ENCODE results near the gene SLC4A1. TPM values are rescaled to one million over a fixed set of nuclear protein-coding genes. Genes with fewer than 3 reads are reported as not detected.

Gene SLC4A1
- total RNA-seq, 1 donor from 2014 or later: not detected

GRCh38 chr17:44283344-44284023, 15.5 kb upstream of the SLC4A1 start:
- no peak for DNase-seq

- no peak for DNase-seq
Observed at GRCh38 chr17:44282264-44282663, 14.3 kb upstream of the SLC4A1 start.

- DNase-seq: no peak
Observed at GRCh38 chr17:44281570-44281969, 13.6 kb upstream of the SLC4A1 start.

GRCh38 chr17:44280392-44280937, 12.5 kb upstream of the SLC4A1 start:
- DNase-seq: no peak

- peak; percentile 87 for DNase-seq
Observed at GRCh38 chr17:44279666-44280391, 11.9 kb upstream of the SLC4A1 start.

GRCh38 chr17:44279346-44279665, 11.4 kb upstream of the SLC4A1 start:
- no peak for DNase-seq

- no peak for DNase-seq
Observed at GRCh38 chr17:44277976-44278375, 10.0 kb upstream of the SLC4A1 start.

- DNase-seq: no peak
Observed at GRCh38 chr17:44273607-44274006, 5.7 kb upstream of the SLC4A1 start.

GRCh38 chr17:44272954-44273353, 5.0 kb upstream of the SLC4A1 start:
- no peak for DNase-seq

GRCh38 chr17:44272321-44272951, 4.5 kb upstream of the SLC4A1 start:
- DNase-seq: no peak

GRCh38 chr17:44269535-44270240, 1.8 kb upstream of the SLC4A1 start:
- DNase-seq: no peak

GRCh38 chr17:44268709-44269534, 987 bp upstream of the SLC4A1 start:
- no peak for DNase-seq

GRCh38 chr17:44267165-44267455, 825 bp downstream of the SLC4A1 start:
- DNase-seq: no peak

GRCh38 chr17:44266402-44267164, 1.4 kb downstream of the SLC4A1 start:
- DNase-seq: peak; percentile 8

GRCh38 chr17:44263345-44263902, 4.5 kb downstream of the SLC4A1 start:
- DNase-seq: no peak

- no peak for DNase-seq
Observed at GRCh38 chr17:44262654-44263225, 5.2 kb downstream of the SLC4A1 start.

- DNase-seq: no peak
Observed at GRCh38 chr17:44260296-44260695, 7.6 kb downstream of the SLC4A1 start.

- DNase-seq: no peak
Observed at GRCh38 chr17:44258811-44259351, 9.1 kb downstream of the SLC4A1 start.

- no peak for DNase-seq
Observed at GRCh38 chr17:44257815-44258760, 9.8 kb downstream of the SLC4A1 start.
